H1 (cell line): Measurements from ENCODE around the gene GRAMD1C. TPM values are rescaled to one million over a fixed set of nuclear protein-coding genes. Genes with fewer than 3 reads are reported as not detected.

ENCODE experiments used
- polyA plus RNA-seq, 7 experiments: library from polyadenylated mRNA; depleted of rRNA in 3 of 7; stranded (reverse) in 5 of 7; unstranded in 2 of 7; fragments of >200 nt in 5 of 7; fragments of 200-250 nt in 2 of 7; gene quantifications; 1 replicate in 5 of 7; 2 replicates in 1 of 7; 4 replicates in 1 of 7; pipeline versions ENCODE4 v1.2.1 to v1.2.3, GENCODE V29; 2011 to 2013; ENCODE audit warnings: missing spikeins in 2 of 7, mixed read lengths in 2 of 7
- total RNA-seq: library from RNA; stranded (reverse); fragmentation: NEBNext Ultra II Directional; extraction: Animal tissue kit (Norgen Biotek cat#: 25700); gene quantifications from 2 replicates; pipeline ENCODE4 v1.2.1, GENCODE V29; 2021

GRAMD1C gene
- total and polyA plus RNA-seq, 2 of the 8 experiments (the other 6 are each of a cell fraction or from before 2014, with no cell fraction given) = 0.62 to 2.1 TPM

Other genes with a start within 250 kb of the GRAMD1C start
- 18.5 and 18.8 TPM in 2 replicates for gene USF3, start 142.1 kb upstream of the GRAMD1C start, total RNA-seq
- 5.4 and 9.6 TPM in 2 replicates for gene USF3, start 142.1 kb upstream of the GRAMD1C start, polyA plus RNA-seq (2011; rRNA removed)
- gene NAA50, start 92.5 kb upstream of the GRAMD1C start, total RNA-seq = 224 and 231 TPM in 2 replicates
- 46.6 and 68.4 TPM in 2 replicates for gene NAA50, start 92.5 kb upstream of the GRAMD1C start, polyA plus RNA-seq (2011; rRNA removed)
- 90.4 and 90.9 TPM in 2 replicates for gene ATP6V1A, start 91.8 kb upstream of the GRAMD1C start, total RNA-seq
- gene ATP6V1A, start 91.8 kb upstream of the GRAMD1C start, polyA plus RNA-seq (2011; rRNA removed) = 9.7 and 15.4 TPM in 2 replicates
- 14.1 and 15.7 TPM in 2 replicates for gene ZDHHC23, start 109.2 kb downstream of the GRAMD1C start, total RNA-seq
- gene ZDHHC23, start 109.2 kb downstream of the GRAMD1C start, polyA plus RNA-seq (2011; rRNA removed) = 5.2 and 6.2 TPM in 2 replicates
- gene CCDC191, start 217.7 kb downstream of the GRAMD1C start, total RNA-seq = 0.65 and 1.3 TPM in 2 replicates
- gene CCDC191, start 217.7 kb downstream of the GRAMD1C start, polyA plus RNA-seq (2011; rRNA removed) = 0.42 and 0.65 TPM in 2 replicates
- 52.5 and 54.5 TPM in 2 replicates for gene QTRT2, start 217.9 kb downstream of the GRAMD1C start, total RNA-seq
- 9.7 and 13.3 TPM in 2 replicates for gene QTRT2, start 217.9 kb downstream of the GRAMD1C start, polyA plus RNA-seq (2011; rRNA removed)